GM23248 (cell line): ENCODE measurements around the gene MS4A4E. TPM values are rescaled to one million over a fixed set of nuclear protein-coding genes. Genes with fewer than 3 reads are reported as not detected.
"Not testable (repeated sequence)": the region's sequence is repeated elsewhere in the genome, so short reads cannot be mapped to it uniquely, and the experiment has no call there.

Experiments
- DNase-seq: peaks from one replicate; pipeline ENCODE4 v3.0.0-alpha.2; 2015
- H2AFZ ChIP-seq: fragments of 200-600 bp; sonication (generic); 2 replicates; pipeline ENCODE4 v1.6.1; 2016; ENCODE audit warnings: antibody characterized with exemption
- H3F3A ChIP-seq: fragments of 200-600 bp; sonication (generic); 2 replicates; pipeline ENCODE4 v1.6.1; 2016; ENCODE audit warnings: mild to moderate bottlenecking, antibody characterized with exemption, mixed run types; ENCODE audit not compliant: insufficient read depth
- H3K27ac ChIP-seq: fragments of 200-600 bp; sonication (generic); 2 replicates; pipeline ENCODE4 v1.5.1; 2016; ENCODE audit warnings: mild to moderate bottlenecking
- H3K27me3 ChIP-seq: fragments of 200-600 bp; sonication (generic); replicated peaks from 2 replicates; pipeline ENCODE4 v1.6.1; 2016; ENCODE audit warnings: mild to moderate bottlenecking; ENCODE audit not compliant: insufficient read depth
- H3K36me3 ChIP-seq: fragments of 200-600 bp; sonication (generic); 2 replicates; pipeline ENCODE4 v1.6.1; 2016; ENCODE audit warnings: low read depth, mild to moderate bottlenecking
- H3K4me1 ChIP-seq: fragments of 200-600 bp; sonication (generic); 2 replicates; pipeline ENCODE4 v1.6.1; 2016; ENCODE audit warnings: mild to moderate bottlenecking; ENCODE audit not compliant: insufficient read depth
- H3K4me2 ChIP-seq: fragments of 200-600 bp; sonication (generic); one replicate; pipeline ENCODE4 v1.6.1; 2016; ENCODE audit warnings: mild to moderate bottlenecking; ENCODE audit not compliant: unreplicated experiment
- H3K4me3 ChIP-seq: fragments of 200-600 bp; sonication (generic); 2 replicates; pipeline ENCODE4 v1.5.1; 2016; ENCODE audit warnings: mild to moderate bottlenecking
- H3K79me2 ChIP-seq: fragments of 200-600 bp; sonication (generic); 2 replicates; pipeline ENCODE4 v1.6.1; 2016; ENCODE audit warnings: mild to moderate bottlenecking; ENCODE audit not compliant: insufficient read depth
- H3K9ac ChIP-seq: fragments of 200-600 bp; sonication (generic); 2 replicates; pipeline ENCODE4 v1.6.1; 2016; ENCODE audit warnings: mild to moderate bottlenecking
- H3K9me2 ChIP-seq: fragments of 200-600 bp; sonication (generic); 2 replicates; pipeline ENCODE4 v1.6.1; 2016; ENCODE audit warnings: mixed run types, mild to moderate bottlenecking, moderate library complexity; ENCODE audit not compliant: insufficient read depth
- H3K9me3 ChIP-seq: fragments of 200-600 bp; sonication (generic); one replicate; pipeline ENCODE4 v1.6.1; 2017; ENCODE audit warnings: low read depth
- H4K20me1 ChIP-seq: fragments of 200-600 bp; sonication (generic); 2 replicates; pipeline ENCODE4 v1.6.0; 2016; ENCODE audit not compliant: insufficient read depth
- EZH2 ChIP-seq: fragments of 200-600 bp; sonication (generic); IDR thresholded peaks from 2 replicates; pipeline ENCODE4 v1.6.1; 2018; ENCODE audit warnings: antibody characterized with exemption, mild to moderate bottlenecking; ENCODE audit not compliant: insufficient read depth, poor library complexity, severe bottlenecking
- EZH2phosphoT487 ChIP-seq: fragments of 200-600 bp; sonication (generic); IDR thresholded peaks from 2 replicates; pipeline ENCODE4 v1.6.1; 2018; ENCODE audit warnings: antibody characterized with exemption, moderate library complexity, mild to moderate bottlenecking, low read depth; ENCODE audit not compliant: insufficient read depth
- WGBS, 2 experiments: methylation state at CpG; one replicate each; pipeline ENCODE4 v1.1.6; 2015 to 2017; ENCODE audit warnings: low lambda C conversion rate in 2 of 2, low coverage in 1 of 2; ENCODE audit errors: missing lambda C conversion rate in 2 of 2; 5-methylcytosine and 5-hydroxymethylcytosine counted together
- in situ Hi-C: fragments of 300-500 bp; cut with MboI; formaldehyde crosslinking; loops from 2 replicates; pipeline ENCODE4 v1.15.0; 2020
- microRNA-seq: library from miRNA; unstranded; fragments of <30 nt; microRNA quantifications from one replicate; pipeline ENCODE4, GENCODE V29; 2016; ENCODE audit warnings: borderline number of aligned reads
- polyA plus RNA-seq: library from polyadenylated mRNA; unstranded; fragments of >200 nt; fragmentation: Nextera tagmentation; extraction: Ambion mirVana; gene quantifications from 2 replicates; pipeline ENCODE4 v1.2.1, GENCODE V29; 2016
- small RNA-seq: library from RNA; depleted of rRNA; stranded (forward); fragments of <200 nt; gene quantifications from one replicate; pipeline ENCODE3, GENCODE V24; 2014; ENCODE audit warnings: low read depth, low replicate concordance
- total RNA-seq: library from RNA; depleted of rRNA; stranded (reverse); fragments of >200 nt; shearing (Covaris generic); gene quantifications from 2 replicates; pipeline ENCODE4 v1.2.3, GENCODE V29; 2014; rRNA removed

Gene MS4A4E
- total and polyA plus RNA-seq, 2 experiments from 2014 or later, result not detected

DNA sequence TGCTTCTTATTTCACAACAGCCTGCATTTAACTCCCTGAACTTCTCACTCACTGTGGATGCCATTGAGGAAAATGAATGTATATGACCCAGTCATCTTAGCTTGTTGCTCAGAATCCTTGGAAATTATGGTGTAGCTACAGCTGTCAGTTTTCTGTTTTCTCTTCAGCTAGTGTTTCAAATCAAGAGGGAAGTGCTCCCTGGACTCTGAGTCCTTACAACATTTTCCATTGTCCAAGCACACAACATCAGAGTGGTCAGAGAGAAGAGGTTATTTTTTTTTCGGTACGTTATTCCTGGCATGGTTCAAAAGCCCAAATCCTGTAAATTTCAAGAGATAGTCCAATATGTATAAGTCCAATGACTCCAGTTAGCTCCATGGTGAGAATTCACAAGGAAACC lies 83.7 kb downstream of the MS4A4E start:
- WGBS, 2 experiments, result 6 to 12% methylated on average over 2 of the region's 2 CpGs
- H2AFZ ChIP-seq, result no peak overlapping the region
- TF ChIP-seq EZH2 (no peak), EZH2phosphoT487 (no peak)
- H3K27me3 ChIP-seq, result no peaks in the 10 kb centered on the region
- no peaks in the 10 kb centered on the region for H3K79me2 ChIP-seq
- H3K9me2 ChIP-seq, result no peaks in the 10 kb centered on the region
- no peaks in the 10 kb centered on the region for H3F3A ChIP-seq
- no peaks in the 10 kb centered on the region for H3K9me3 ChIP-seq
- H3K9ac ChIP-seq, result no peak overlapping the region
- in situ Hi-C loops, result no loop called here
- no peak overlapping the region for H3K27ac ChIP-seq
- H3K4me2 ChIP-seq, result no peak overlapping the region
- no peak for DNase-seq
- no peak overlapping the region for H3K4me3 ChIP-seq
- no peaks in the 10 kb centered on the region for H4K20me1 ChIP-seq
- no peaks in the 10 kb centered on the region for H3K36me3 ChIP-seq
- no peaks in the 10 kb centered on the region for H3K4me1 ChIP-seq

DNA sequence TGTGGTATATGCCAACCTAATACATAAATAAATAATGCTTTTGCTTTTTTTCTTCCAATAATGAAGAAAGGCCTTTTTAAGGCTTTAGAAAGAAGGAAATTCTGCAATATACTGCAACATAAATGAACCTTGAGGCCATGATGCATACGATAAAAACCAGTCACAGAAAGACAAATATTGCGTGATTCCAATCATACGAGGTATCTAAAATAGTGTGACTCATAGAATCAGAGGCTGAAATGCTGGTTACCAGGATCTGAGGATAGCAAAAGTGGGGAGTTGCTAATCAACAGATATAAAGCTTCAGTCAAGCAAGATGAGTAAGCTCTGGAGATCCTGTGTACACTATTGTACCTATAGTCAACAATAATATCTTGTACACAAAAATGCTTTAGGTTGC lies 84.3 kb downstream of the MS4A4E start:
- no peaks in the 10 kb centered on the region for H3K79me2 ChIP-seq
- TF ChIP-seq EZH2, result no peak
- TF ChIP-seq EZH2phosphoT487, result no peak
- WGBS, 2 experiments, result 59 to 64% methylated on average over 3 of the region's 3 CpGs

DNA sequence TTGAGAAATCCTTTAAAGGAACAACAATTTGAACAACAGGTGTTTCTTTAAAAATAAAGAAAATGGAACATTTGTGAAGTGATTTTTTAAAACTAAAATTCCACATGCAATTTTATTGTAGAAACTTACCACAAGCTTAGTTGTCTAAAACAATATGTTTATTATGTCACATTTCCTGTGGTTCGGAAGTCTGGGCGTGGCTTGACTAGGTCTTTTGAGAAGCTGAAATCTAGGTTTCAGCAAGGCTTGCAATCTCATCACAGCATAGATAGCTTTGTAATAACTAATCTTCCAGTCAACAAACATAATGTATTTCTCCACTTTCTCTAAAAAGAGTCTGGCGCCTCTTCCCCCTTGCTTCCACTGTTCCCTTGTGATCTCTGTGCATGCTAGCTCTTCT lies 87.0 kb downstream of the MS4A4E start:
- no peak for TF ChIP-seq EZH2
- no peak for TF ChIP-seq EZH2phosphoT487
- no peak overlapping the region for H3K27ac ChIP-seq
- no peaks in the 10 kb centered on the region for H3K27me3 ChIP-seq
- in situ Hi-C loops, result no loop called here
- no peaks in the 10 kb centered on the region for H3K9me2 ChIP-seq
- no peaks in the 10 kb centered on the region for H4K20me1 ChIP-seq
- no peaks in the 10 kb centered on the region for H3K9me3 ChIP-seq
- WGBS, 2 experiments, result 39% methylated on average over 3 of the region's 3 CpGs
- H3K9ac ChIP-seq, result no peak overlapping the region
- no peak overlapping the region for H3K4me2 ChIP-seq
- no peak overlapping the region for H2AFZ ChIP-seq
- H3K36me3 ChIP-seq, result no peaks in the 10 kb centered on the region
- no peak for DNase-seq
- H3F3A ChIP-seq, result no peaks in the 10 kb centered on the region
- H3K4me3 ChIP-seq, result no peak overlapping the region
- H3K4me1 ChIP-seq, result no peaks in the 10 kb centered on the region
- no peaks in the 10 kb centered on the region for H3K79me2 ChIP-seq

More for the DNA sequence above, 84.3 kb downstream of the MS4A4E start:
- Histone ChIP-seq H3K27ac (no peak overlapping the region), H4K20me1 (no peaks in the 10 kb centered on the region), H3K4me3 (no peak overlapping the region), H3K9ac (no peak overlapping the region), H3K27me3 (no peaks in the 10 kb centered on the region), H3K4me1 (no peaks in the 10 kb centered on the region), H3F3A (no peaks in the 10 kb centered on the region), H3K4me2 (no peak overlapping the region), H3K9me2 (no peaks in the 10 kb centered on the region), H3K36me3 (no peaks in the 10 kb centered on the region), H3K9me3 (no peaks in the 10 kb centered on the region), H2AFZ (no peak overlapping the region)
- in situ Hi-C loops, result no loop called here
- DNase-seq, result no peak

DNA sequence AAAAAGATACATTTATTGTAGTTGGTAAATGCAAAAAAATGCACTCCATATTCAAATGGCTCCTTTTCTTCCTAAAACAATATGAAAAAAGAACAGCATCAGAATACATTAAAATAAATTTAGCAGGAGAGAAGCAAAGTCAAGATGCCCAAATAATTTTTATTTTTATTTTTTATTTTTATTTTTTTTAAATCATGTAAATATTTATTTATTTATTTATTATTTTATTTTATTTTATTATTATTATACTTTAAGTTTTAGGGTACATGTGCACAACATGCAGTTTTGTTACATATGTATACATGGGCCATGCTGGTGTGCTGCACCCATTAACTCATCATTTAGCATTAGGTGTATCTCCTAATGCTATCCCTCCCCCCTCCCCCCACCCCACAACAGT lies 90.2 kb downstream of the MS4A4E start:
- H2AFZ ChIP-seq, H4K20me1 ChIP-seq, DNase-seq, H3K4me2 ChIP-seq, H3K27me3 ChIP-seq, H3K4me1 ChIP-seq, H3K4me3 ChIP-seq, H3K27ac ChIP-seq, H3K9me2 ChIP-seq, H3K9me3 ChIP-seq, H3K79me2 ChIP-seq, H3K9ac ChIP-seq, H3K36me3 ChIP-seq, in situ Hi-C loops, H3F3A ChIP-seq: not testable (repeated sequence)

DNA sequence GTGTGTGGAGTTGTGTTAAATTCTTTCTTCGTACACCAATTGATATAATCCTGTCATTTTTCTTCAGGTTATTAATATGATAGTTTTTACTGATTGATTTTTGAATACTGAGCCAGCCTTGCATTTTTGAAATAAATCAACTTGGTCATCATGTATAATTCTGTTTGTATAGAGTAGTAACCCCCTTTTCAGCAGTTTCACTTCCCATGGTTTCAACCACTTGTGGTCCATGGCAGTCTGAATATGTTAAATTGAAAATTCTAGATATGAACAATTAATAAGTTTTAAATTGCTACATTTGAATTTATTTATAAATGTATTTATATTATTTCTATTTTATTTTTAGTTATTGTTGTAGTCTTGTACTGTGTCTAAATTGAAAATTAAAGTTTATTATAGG lies 92.7 kb downstream of the MS4A4E start:
- no peak for DNase-seq
- Histone ChIP-seq H3K9me2 (no peaks in the 10 kb centered on the region), H3K4me3 (no peak overlapping the region), H3K36me3 (no peaks in the 10 kb centered on the region), H3K79me2 (no peaks in the 10 kb centered on the region), H3K27ac (no peak overlapping the region), H3K27me3 (no peaks in the 10 kb centered on the region), H3K4me1 (no peaks in the 10 kb centered on the region), H3K9ac (no peak overlapping the region), H3F3A (no peaks in the 10 kb centered on the region), H2AFZ (no peak overlapping the region), H4K20me1 (no peaks in the 10 kb centered on the region), H3K9me3 (no peaks in the 10 kb centered on the region), H3K4me2 (no peak overlapping the region)
- WGBS, 2 experiments, result 11 to 21% methylated on average over 1 of the region's 1 CpG
- in situ Hi-C loops, result no loop called here
- TF ChIP-seq EZH2, result no peak
- TF ChIP-seq EZH2phosphoT487, result no peak

Small RNAs within 50 kb of the gene (microRNA-seq; reads per million reads assigned to microRNA genes)
- not detected for gene MIR6503

Small RNAs within 50 kb of the gene (small RNA-seq; reads per million reads assigned to genes)
- gene MIR6503, result not detected

Other genes with a start within 250 kb of the MS4A4E start
- gene OOSP4B, start 226.0 kb downstream of the MS4A4E start, total RNA-seq, result not detected in 2 replicates
- gene OOSP4B, start 226.0 kb downstream of the MS4A4E start, polyA plus RNA-seq, result not detected in 2 replicates
- gene OOSP2, start 202.7 kb downstream of the MS4A4E start, total RNA-seq, result not detected in 2 replicates
- not detected in 2 replicates for gene OOSP2, start 202.7 kb downstream of the MS4A4E start, polyA plus RNA-seq
- not detected in 2 replicates for gene MS4A3, start 186.5 kb downstream of the MS4A4E start, total RNA-seq
- not detected in 2 replicates for gene MS4A3, start 186.5 kb downstream of the MS4A4E start, polyA plus RNA-seq
- gene MS4A2, start 154.5 kb downstream of the MS4A4E start, total RNA-seq, result not detected in 2 replicates
- gene MS4A2, start 154.5 kb downstream of the MS4A4E start, polyA plus RNA-seq, result not detected in 2 replicates
- gene MS4A6A, start 60.1 kb downstream of the MS4A4E start, total RNA-seq, result not detected in 2 replicates
- gene MS4A6A, start 60.1 kb downstream of the MS4A4E start, polyA plus RNA-seq, result not detected in 2 replicates
- not detected in 2 replicates for gene MS4A4A, start 37.5 kb upstream of the MS4A4E start, total RNA-seq
- gene MS4A4A, start 37.5 kb upstream of the MS4A4E start, polyA plus RNA-seq, result not detected in 2 replicates
- gene MS4A6E, start 84.1 kb upstream of the MS4A4E start, total RNA-seq, result not detected in 2 replicates
- gene MS4A6E, start 84.1 kb upstream of the MS4A4E start, polyA plus RNA-seq, result not detected in 2 replicates
- not detected in 2 replicates for gene MS4A7, start 135.4 kb upstream of the MS4A4E start, total RNA-seq
- gene MS4A7, start 135.4 kb upstream of the MS4A4E start, polyA plus RNA-seq, result not detected in 2 replicates
- gene MS4A14, start 153.3 kb upstream of the MS4A4E start, total RNA-seq, result not detected in 2 replicates
- gene MS4A14, start 153.3 kb upstream of the MS4A4E start, polyA plus RNA-seq, result not detected in 2 replicates
- not detected in 2 replicates for gene MS4A5, start 186.4 kb upstream of the MS4A4E start, total RNA-seq
- gene MS4A5, start 186.4 kb upstream of the MS4A4E start, polyA plus RNA-seq, result not detected in 2 replicates
- not detected in 2 replicates for gene MS4A1, start 212.7 kb upstream of the MS4A4E start, total RNA-seq
- 0.13 and 0.20 TPM in 2 replicates for gene MS4A1, start 212.7 kb upstream of the MS4A4E start, polyA plus RNA-seq
- gene MS4A12, start 249.6 kb upstream of the MS4A4E start, total RNA-seq, result not detected in 2 replicates
- gene MS4A12, start 249.6 kb upstream of the MS4A4E start, polyA plus RNA-seq, result not detected in 2 replicates